ENCODE results near the gene HDAC9.

DNA sequence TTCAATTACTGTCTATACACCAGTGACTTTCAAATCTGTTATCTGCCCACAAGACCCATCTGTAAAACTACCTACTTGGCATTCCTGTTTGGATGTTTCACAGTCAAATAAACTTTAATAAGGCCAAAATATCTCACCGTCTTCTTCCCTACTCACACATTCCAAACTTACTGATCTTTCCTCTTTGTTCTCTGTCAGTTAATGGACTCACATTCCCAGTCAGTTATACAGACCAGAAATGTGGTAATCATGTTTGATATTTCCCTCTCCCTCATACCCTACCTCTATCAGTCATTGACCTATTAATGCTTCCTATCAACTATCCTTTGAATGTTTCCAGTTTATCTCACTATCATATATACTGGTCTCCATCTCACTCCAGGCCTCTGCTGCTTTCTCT lies 28.5 kb upstream of the HDAC9 start:
- TF ChIP-seq, protein P1, sequence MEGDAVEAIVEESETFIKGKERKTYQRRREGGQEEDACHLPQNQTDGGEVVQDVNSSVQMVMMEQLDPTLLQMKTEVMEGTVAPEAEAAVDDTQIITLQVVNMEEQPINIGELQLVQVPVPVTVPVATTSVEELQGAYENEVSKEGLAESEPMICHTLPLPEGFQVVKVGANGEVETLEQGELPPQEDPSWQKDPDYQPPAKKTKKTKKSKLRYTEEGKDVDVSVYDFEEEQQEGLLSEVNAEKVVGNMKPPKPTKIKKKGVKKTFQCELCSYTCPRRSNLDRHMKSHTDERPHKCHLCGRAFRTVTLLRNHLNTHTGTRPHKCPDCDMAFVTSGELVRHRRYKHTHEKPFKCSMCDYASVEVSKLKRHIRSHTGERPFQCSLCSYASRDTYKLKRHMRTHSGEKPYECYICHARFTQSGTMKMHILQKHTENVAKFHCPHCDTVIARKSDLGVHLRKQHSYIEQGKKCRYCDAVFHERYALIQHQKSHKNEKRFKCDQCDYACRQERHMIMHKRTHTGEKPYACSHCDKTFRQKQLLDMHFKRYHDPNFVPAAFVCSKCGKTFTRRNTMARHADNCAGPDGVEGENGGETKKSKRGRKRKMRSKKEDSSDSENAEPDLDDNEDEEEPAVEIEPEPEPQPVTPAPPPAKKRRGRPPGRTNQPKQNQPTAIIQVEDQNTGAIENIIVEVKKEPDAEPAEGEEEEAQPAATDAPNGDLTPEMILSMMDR (conservative IDR thresholded peaks at IDR 0.05 in 1 of 2, IDR thresholded peaks at IDR 0.05 in 1 of 2; ENCODE audit: low read depth in 1 of 2, low read length in 2 of 2): no peak
- TF ChIP-seq EZH2 (IDR thresholded peaks at IDR 0.05; ENCODE audit: low read length, missing control alignments): no peak

All from fibroblast of lung (primary cell).